Stimulated activated CD4-positive, alpha-beta T cell treated with anti-CD3 and anti-CD28 coated beads, TNF-alpha, amount 100 ng/mL, for 48 hours (primary cell): ENCODE data around the gene RTN4.

Experiments used
- DNase-seq, 3 donors: peaks; one replicate each; pipeline ENCODE4 v3.0.0-alpha.2; 2020; ENCODE audit warnings: low read depth in 3 of 3

RTN4 gene

DNA sequence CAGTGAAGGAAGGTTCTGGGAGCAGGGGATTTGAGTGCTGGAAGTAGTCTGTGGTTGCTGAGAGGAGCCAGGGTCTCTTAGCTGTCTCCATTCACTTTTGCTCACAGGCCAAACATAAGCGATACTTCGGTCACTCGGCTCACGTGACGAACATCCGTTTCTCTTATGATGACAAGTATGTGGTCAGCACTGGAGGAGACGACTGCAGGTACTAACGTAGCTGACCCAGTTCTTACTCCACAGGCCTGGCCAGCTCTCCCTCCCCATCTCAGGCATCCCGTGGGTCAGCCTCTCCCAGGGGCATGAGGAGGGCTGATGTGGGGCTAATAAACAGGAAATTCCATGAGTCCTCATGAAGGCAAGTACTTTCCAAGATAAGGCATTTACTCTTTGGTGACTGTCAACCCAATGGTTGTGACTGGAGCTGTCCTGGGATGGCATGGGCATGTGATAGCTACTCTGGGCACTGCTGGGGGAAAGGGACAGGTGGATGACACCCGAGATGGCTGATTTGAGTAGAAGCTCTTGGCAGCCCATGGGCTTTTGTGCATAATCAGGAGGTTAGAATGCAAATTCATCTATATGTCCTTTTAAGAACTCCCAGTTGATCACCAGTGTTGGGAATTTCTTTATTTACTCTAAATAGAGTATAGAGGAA, 81.6 kb downstream of the RTN4 start:
- no peak for DNase-seq

DNA sequence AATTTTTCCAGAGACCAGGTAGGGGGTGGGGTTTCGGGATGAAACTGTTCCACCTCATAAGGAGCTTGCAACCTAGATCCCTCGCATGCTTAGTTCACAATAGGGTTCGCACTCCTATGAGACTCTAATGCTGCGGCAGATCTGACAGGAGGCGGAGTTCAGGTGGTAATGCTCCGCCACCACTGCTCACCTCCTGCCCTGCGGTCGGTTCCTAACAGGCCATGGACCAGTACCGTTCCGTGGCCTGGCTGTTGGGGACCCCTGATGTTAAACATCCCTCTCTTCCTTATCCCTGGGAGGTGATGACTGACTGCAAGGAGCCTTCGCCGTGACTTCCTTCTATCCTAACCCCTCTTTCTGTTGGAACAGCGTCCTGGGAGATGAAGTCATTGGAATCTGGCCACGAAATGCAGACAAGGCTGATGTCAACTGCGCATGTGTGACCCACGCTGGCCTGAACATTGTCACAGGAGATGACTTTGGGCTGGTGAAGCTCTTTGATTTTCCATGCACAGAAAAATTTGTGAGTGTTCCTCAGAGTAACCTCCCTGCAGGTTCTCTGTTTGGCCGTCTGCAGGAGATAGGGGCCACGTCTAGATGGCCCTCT, 82.4 kb downstream of the RTN4 start:
- DNase-seq, result no peak

DNA sequence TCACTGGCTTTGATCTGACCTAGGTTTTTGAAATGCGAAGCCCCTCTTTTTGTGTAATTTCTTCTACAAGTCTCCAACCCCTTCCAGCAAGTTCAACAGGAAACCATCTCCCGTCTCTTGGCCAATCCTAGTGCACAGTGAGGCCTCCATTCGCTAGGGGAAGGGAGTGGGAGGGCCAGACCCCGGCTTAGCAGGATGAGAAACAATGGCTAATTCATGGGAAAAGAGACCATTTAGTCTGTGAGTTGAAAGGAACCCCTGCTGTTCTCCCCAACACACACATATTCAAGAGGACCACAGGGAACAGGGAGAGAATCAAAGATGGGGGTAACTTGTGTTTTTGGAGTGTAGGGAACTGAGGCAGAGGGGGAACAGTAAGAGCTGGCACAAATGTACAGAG, 83.0 kb downstream of the RTN4 start:
- no peak for DNase-seq

DNA sequence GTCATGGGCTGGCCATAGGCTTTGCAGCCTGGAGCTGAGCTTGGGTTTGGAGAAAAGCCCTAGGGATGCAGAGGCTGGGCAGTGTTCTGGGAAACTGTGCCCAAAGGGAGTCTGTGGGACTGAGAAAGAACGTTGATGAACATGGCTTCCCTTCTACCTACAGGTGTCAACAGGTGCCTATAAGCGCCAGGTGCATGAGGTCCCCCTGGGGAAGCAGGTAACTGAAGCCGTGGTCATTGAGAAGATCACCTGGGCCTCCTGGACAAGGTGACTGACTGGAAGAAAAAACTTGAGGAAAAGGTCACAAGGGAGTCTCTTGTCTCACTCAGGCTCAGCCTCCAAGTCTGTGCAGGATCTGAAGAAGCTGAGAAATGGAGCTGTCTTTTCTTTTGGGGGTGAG, 83.4 kb downstream of the RTN4 start:
- DNase-seq, result no peak

DNA sequence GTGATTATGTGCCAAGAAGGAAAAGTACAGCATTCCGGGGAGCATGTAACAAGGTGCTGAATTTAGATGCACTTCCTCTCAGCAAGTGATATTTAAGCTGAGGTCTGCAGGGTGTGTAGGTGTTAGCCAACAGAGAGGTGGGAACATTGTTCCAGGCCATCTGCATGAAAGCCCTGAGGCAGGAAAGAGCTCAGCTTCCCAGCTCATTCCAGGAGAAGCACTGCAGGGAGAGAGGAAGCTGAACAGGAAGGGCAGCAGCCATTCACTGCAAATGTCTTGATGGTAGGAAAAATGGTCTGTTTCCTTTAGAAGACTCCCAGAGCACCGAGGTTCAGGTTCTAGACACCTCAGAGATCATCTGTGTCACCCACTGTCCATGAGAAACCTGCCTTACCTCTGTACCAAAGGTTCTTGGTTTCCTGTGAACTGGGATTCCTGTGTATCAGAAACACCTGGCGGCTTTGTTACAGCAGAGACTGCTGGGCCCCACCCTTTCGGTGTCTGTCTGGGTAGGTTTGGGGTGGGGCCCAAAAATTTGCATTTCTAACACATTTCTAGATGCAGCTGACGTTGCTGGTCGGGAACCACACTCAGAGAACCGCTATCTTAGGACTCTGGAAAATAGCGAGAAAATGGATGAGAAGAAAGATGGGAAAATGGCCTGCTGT, 84.0 kb downstream of the RTN4 start:
- DNase-seq, result no peak

DNA sequence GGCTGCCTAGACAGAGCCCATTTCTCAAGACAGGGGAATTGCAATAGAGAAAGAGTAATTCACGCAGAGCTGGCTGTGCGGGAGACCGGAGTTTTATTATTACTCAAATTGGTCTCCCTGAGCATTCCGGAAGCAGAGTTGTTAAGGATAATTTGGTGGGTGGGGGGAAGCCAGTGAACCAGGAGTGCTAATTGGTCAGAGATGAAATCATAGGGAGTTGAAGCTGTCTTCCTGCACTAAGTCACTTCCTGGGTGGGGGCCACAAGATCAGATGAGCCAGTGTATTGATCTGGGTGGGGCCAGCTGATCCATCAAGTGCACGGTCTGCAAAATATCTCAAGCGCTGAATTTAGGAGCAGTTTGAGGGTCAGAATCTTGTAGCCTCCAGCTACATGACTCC, 84.8 kb downstream of the RTN4 start:
- DNase-seq, result no peak

DNA sequence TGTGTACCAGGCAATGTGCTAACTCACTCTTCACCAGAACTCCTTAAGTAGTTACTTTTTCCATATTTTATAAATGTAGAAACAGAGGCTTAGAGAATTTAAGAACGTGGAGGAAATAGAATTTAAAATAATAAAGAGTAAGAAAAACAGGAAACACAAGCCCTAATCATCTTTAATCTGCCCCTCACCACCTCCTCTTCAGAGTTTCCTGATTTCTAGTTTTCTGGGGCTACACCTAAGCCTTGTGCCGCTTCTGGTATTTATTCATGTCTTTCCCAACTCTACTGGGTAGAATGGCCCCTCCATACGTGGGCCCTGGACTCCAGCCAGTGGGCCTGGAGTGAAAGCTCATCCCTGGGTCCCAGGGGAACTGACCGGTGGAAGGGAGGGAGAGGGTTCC, 85.4 kb downstream of the RTN4 start:
- DNase-seq, result no peak

DNA sequence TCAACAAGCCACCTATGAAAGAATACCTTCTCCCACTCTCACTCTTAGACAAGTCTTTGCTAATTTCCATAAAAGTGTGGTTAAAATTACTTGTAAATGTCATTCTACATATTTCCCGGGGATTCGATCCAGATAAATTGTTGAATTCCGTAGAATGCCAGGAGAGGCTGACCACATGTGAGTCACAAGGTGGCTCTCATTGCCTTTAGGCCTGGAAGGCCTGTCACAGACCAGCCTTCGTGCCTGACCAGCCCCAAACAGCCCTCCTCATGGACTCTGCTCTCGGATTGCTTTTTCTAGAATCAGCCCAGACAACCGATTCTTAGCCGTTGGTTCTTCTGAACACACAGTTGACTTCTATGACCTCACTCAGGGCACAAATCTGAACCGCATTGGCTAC, 86.0 kb downstream of the RTN4 start:
- no peak for DNase-seq

DNA sequence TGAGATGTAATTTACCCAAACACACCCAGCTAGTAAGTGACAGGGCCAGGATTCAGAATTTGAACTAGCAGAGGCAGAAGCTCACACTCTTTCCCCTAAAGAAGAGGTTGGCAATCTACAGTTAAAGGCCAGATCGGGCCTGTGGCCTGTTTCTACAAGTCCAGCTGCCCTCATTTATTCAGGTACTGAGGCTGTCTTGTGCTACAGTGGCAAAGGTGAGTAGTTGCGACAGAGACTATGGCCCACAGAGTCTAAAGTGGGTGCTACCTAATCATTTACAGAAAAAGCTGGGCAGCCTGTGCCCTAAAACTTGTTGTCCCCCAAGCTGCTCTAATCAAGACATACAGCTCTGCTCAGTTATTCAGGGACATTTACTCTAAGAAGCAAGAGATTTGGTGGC, 86.8 kb downstream of the RTN4 start:
- no peak for DNase-seq

DNA sequence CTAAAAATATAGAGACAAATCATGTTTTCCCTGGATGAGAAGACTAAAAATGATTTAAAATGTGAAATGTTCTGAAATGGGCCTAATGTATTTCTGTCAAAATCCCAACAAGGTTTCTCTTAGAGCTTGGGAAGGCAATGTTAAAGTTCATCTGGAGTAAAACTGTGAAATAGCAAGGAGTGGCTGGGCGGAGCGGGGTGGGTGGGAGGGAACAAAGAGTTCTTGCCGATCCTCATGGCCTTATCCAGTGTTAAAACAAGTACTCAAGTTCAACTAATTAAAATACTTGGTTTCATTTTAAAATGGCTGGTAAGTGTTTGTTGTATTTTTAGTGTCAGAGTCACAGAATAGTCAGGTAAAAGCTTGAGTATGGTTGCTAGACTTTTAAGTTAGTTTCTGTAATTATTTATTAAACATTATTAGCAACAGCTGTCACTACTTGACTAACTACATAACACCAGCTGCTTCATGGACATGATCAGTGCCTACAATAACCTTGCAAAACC, 87.3 kb downstream of the RTN4 start:
- no peak for DNase-seq

DNA sequence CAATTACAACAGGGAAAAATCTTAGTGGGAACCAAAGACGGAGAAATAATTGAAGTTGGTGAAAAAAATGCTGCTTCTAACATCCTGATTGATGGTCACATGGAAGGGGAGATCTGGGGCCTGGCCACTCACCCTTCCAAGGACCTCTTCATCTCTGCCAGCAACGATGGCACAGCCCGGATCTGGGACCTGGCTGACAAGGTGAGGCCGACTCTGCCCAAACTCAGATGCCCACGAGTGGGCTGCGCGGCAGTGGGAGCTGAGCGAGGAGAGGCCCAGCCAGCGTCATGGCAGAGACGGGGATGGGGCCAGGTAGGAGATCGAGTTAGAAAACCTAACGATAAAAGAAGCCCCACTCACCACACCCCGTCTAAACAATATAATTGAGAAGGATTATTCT, 87.7 kb downstream of the RTN4 start:
- DNase-seq, result no peak

DNA sequence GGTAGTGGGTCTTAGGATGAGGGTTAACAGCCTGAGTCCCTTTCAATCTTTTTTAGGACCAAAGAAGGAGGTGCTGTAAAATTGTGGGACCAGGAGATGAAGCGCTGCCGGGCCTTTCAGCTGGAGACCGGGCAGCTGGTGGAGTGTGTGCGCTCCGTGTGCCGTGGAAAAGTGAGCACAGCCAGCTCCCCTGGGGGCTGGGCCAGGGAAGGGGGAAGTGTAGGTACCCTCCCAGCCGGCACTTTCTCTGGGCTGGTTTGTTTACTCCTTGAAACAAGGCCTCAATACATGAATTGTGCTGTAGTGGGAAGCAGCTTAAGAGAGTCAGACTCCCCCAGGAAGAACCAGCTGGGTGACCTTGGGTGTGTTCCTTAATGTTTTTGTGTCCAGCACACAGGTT, 90.1 kb downstream of the RTN4 start:
- DNase-seq, result no peak

DNA sequence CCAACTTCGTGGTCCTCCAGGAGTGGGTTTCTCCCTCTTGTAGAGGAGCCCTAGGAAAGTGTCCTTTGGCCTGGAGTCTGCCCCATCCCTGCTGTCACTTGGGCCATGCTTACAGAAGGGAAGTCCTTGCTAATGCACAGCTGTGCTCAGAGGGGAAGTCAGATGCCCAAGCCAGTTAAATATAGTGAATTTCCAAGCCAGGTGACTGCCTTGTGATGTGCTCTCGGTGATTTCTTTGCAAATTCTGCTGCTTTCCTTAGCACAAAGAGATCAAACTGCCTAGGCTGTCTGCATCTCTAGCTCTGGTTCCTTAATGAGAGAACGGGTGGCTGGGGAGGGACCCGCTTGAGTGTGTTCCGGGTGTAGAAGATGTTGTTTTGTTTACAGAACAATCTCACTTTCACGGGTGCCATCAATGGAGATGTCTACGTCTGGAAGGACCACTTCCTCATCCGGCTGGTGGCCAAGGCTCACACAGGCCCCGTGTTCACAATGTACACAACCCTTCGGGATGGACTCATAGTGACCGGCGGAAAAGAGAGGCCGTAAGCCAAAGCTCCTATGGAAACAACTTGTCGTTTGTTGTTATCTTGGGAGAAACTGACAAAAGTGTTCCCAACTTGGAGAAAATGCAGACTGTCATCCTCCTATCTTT, 91.4 kb downstream of the RTN4 start:
- no peak for DNase-seq

DNA sequence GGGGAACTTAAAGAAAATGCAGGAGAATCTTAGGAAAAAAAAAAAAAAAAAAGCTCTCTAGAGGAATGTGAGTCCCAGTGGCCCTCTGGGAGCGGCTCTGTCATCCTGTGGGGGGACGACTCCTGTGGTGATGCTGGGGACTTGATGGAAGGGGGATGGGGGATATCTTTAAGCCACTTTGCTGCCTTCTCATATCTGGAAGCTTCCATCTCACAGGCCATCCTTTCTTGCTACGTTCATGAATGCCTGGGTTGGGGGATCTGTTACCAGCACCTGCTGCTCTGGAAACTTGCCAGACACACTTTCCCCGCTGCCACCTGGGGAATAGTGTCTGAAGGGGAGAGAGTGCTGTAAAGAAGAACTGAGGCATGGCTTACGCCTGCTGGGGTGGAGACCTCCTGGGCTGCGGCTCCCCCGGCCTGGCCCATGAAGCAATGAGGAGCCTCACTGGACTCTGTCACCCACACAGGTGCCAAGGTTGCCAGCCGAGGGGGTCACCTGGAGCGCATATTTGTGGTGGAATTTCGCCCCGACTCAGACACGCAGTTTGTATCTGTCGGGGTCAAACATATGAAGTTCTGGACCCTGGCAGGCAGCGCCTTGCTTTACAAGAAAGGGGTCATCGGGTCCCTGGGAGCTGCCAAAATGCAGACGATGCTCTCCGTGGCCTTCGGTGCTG, 92.8 kb downstream of the RTN4 start:
- no peak for DNase-seq

DNA sequence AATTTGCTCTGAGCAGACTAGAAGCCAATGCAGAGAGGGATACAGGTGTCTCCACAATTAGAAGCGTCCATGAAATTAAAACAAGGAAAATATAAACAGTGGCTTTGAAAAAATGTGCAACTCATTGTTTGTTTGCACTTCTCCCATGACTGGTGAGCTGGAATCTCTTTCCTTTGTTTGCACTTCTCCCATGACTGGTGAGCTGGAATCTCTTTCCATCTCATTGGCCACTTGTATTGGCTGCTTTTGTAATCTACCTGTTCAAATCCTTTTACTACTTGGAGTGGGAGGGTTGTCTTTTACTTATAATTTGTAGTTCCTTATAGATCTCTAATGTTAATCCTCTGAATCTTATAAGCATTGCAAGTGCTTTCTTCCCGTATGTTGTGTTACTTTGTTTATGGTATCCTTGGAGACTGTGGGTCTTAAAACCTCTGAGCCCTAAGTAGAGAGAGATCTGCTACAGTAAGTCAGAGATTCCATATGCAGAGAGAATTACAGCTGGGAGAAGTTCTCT, 94.1 kb downstream of the RTN4 start:
- no peak for DNase-seq

DNA sequence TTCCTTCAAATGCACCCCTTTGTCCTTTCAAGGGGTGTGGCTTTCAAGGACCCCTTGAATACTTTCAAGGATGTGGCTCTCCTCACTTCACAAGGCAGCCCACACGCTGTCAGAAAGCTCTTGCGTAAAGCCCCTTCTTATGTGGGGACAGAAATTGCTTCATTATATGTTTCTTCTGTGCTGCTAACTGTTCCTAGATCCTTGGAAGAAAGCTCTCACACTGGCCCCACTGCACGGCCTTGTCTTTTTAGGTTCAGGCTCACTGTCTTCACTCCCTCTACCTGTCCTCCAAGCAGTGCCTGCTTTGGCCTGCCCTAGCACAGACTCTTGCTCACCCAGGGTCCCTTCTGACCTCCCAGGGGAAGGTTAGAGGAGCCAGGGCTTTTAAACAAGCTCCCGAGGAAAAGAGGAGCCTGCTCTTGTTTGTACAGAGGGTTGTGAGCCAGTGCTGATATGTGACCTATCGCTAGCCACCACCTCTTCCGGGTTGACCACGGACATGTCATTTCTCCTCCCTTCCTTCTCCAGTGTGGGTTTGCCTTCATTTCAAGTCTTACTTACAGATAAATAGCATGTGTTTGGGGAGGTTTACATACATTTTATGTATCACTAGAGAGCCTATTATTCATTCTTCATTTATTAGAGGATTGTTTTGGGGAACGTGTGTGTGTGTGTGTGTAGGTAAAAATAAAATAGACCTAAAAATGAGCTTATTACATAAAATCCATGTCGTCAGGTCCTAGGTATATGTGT, 94.7 kb downstream of the RTN4 start:
- DNase-seq, result no peak

DNA sequence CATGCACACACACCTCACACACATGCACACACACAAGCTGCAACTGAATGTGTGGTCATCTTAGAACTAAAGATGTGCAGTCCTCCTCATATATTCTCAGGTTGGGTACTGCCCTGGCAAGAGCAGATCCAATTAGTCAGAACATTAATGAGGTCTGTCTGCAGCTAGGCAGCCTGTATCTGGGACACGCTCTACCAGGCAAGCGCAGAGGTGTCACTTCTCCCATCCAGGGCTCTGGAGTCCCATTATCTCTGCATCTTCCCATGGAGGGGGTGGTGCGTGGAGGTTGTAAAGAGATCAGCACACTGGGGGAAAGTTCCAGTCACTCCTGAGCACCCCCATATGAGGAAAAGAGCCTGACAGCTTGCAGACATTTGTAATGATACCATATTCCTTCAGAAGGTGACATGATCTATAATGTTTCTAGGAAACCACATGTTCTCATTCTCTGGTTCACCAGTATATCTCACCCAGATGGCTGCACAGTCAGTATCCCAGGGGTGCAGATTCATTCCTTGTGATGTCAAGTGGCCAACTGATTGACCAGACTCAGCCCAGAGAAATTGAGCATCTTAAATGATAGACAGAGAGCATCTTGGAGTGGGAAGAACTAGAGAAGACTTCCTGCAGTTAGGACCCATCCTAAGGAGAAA, 95.4 kb downstream of the RTN4 start:
- DNase-seq, result no peak

DNA sequence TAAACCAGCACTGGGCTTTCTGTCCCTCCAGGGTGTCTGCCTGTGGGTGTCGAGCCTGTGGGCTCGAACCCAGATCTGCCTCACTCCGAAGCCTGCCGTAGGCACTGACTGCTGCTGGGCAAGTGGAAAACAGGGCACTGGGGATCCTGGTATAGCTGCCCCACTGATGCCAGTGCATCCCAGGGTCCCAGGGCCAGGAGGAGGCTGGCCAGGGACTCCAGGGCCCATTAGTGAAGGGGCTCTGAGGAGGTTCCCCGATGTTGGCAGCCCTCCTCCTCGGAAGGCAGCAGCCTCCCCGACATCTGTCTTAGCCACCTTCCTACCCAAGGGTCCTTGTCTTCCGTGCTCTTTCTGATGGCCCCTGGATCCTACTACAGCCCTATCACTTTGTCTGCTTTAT, 96.1 kb downstream of the RTN4 start:
- DNase-seq, result no peak

DNA sequence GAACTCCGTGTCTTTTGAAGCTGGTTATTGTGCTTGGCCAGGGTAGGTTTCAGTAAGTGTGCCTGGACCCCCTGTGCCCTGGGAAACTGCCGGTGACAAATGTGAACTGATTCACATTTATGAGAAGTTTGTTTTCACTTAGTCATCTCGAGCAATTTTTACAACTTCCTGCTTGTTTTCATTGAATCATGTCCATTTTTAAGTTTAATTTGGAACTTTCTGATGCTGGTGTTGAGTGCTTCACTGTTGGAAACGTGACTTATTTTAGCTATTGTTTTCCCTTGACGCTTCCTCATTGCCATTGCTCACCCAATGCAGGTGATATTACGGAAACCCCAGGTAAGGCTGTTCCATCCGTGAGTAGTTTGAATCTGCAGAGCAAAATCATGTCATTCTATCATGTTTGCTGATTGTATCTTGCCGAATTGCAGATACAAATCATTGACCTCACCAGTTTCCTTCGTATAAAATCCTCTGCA, 97.2 kb downstream of the RTN4 start:
- DNase-seq, result no peak

DNA sequence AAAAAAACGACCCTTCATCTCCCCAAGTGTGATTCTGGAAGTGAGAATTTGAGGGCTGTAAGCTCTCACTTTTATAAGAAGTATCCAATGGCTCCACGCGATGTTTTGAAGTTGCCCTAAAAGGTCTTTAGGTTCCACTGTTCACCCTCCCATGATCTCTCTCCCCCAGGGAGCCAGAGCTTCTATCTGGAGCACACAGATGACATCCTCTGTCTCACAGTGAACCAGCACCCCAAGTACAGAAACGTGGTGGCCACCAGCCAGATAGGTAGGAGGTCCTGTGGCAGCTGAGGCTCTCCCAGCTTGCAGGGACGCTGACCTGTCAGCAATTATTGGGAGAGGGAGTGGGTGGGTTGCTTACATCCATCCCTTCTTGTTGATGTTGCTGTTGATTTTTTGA, 97.8 kb downstream of the RTN4 start:
- DNase-seq, result no peak

DNA sequence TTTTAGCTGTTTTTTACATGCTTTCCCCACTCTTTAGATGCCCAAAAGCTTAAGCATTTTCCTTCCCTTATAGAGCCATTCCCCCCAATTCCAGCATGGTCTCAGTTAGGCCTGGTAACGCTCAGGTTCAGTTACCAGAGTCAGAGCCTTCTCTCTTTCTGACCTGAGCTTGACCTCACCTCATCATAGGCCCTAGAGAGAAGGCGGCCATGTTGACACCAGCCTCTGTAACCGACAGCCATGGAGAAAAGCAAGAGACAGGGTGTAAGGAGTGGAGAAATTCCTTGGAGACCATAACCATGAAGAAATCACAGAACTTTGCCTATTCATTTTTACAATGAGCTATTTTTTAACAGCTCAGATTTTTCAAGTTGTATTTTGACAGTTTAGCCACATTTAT, 99.4 kb downstream of the RTN4 start:
- no peak for DNase-seq
